ENCODE results near the gene WDR41. TPM values are rescaled to one million over a fixed set of nuclear protein-coding genes. Genes with fewer than 3 reads are reported as not detected.

Gene WDR41
- total RNA-seq, 1 experiment from 2014 or later: 43.6 TPM

DNA sequence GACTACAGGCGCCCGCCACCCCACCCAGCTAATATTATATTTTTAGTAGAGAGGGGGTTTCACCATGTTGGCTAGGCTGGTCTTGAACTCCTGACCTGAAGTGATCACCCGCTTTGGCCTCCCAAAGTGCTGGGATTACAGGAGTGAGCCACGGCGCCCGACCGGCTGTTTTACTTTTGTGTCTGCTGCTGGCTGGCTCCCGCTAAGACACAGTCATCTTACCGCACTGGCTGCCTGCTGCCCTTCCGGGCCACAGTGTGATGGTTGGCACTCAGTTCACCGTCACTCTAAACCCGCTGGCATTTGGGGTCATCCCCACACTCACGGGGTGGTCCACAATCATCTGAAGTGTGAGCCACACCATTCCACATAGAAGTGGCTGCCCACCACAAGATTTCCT lies 93.7 kb downstream of the WDR41 start:
- H3K27me3 ChIP-seq (ENCODE audit: insufficient read depth, low read length): no peaks in the 10 kb centered on the region
- WGBS (ENCODE audit: extremely low coverage, insufficient read length, low lambda C conversion rate): no CpG with 5 or more reads among the region's 13 CpGs
- TF ChIP-seq, protein P1, sequence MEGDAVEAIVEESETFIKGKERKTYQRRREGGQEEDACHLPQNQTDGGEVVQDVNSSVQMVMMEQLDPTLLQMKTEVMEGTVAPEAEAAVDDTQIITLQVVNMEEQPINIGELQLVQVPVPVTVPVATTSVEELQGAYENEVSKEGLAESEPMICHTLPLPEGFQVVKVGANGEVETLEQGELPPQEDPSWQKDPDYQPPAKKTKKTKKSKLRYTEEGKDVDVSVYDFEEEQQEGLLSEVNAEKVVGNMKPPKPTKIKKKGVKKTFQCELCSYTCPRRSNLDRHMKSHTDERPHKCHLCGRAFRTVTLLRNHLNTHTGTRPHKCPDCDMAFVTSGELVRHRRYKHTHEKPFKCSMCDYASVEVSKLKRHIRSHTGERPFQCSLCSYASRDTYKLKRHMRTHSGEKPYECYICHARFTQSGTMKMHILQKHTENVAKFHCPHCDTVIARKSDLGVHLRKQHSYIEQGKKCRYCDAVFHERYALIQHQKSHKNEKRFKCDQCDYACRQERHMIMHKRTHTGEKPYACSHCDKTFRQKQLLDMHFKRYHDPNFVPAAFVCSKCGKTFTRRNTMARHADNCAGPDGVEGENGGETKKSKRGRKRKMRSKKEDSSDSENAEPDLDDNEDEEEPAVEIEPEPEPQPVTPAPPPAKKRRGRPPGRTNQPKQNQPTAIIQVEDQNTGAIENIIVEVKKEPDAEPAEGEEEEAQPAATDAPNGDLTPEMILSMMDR (conservative IDR thresholded peaks at IDR 0.05): no peak
- H4K91ac ChIP-seq (ENCODE audit: insufficient read length, low read depth, low read length): no peak overlapping the region
- no peak overlapping the region for H2BK120ac ChIP-seq (ENCODE audit: low read depth, low read length, poor library complexity, severe bottlenecking)
- H3K9ac ChIP-seq (ENCODE audit: extremely low read depth, insufficient read length, low read length): no peak overlapping the region
- no peak overlapping the region for H2BK12ac ChIP-seq (ENCODE audit: insufficient read length, low read depth, low read length)
- H4K5ac ChIP-seq (ENCODE audit: insufficient read length, low read depth, low read length): no peak overlapping the region
- H3K79me2 ChIP-seq (ENCODE audit: insufficient read depth, low read length): no peaks in the 10 kb centered on the region
- H3K4ac ChIP-seq (ENCODE audit: low read depth, low read length): no peak overlapping the region
- Mint-ChIP-seq H3K9me3 (no peaks in the 10 kb centered on the region), H3K36me3 (ENCODE audit: insufficient read depth in 1 of 3, low read depth in 3 of 3) (no peaks in the 10 kb centered on the region), H3K4me1 (peaks cover 0 to 9% of the 10 kb centered on the region in 2 experiments; a peak in 3 of 4 replicates), H3K4me3 (no peak overlapping the region), H3K27me3 (ENCODE audit: low read depth) (no peaks in the 10 kb centered on the region), H3K27ac (no peak overlapping the region)
- no peak overlapping the region for H3K14ac ChIP-seq (ENCODE audit: insufficient read depth, low read length)
- no peak for DNase-seq
- H3K4me2 ChIP-seq (ENCODE audit: insufficient read depth, insufficient read length, low read length): no peak overlapping the region
- no peak overlapping the region for H2BK20ac ChIP-seq (ENCODE audit: low read depth, low read length, poor library complexity, severe bottlenecking)
- H3K9me3 ChIP-seq (ENCODE audit: control insufficient read depth, low read depth, low read length): no peaks in the 10 kb centered on the region
- no peaks in the 10 kb centered on the region for H3K79me1 ChIP-seq (ENCODE audit: insufficient read depth, low read depth, low read length, poor library complexity, severe bottlenecking)
- H3K56ac ChIP-seq (ENCODE audit: insufficient read length, low read depth, low read length): no peak overlapping the region
- H2AFZ ChIP-seq (ENCODE audit: low read length): no peak overlapping the region
- no peak overlapping the region for H3K23ac ChIP-seq (ENCODE audit: insufficient read length, low read depth, low read length)
- no peak overlapping the region for H2AK5ac ChIP-seq (ENCODE audit: insufficient read length, low read length)
- H2BK5ac ChIP-seq (ENCODE audit: insufficient read length, low read length): no peak overlapping the region
- no peak overlapping the region for H3K18ac ChIP-seq (ENCODE audit: insufficient read length, low read depth, low read length)
- no peak overlapping the region for H3K27ac ChIP-seq (ENCODE audit: insufficient read length, low read depth, low read length)
- H4K8ac ChIP-seq (replicated peaks; ENCODE audit: insufficient read length, low read depth, low read length): no peak overlapping the region
- H3T11ph ChIP-seq (ENCODE audit: low read length): no peak overlapping the region
- no peak overlapping the region for H2BK15ac ChIP-seq (ENCODE audit: low read depth, low read length)
- H4K20me1 ChIP-seq (ENCODE audit: control insufficient read depth, insufficient read depth, insufficient read length): no peaks in the 10 kb centered on the region
- H3K4me1 ChIP-seq (ENCODE audit: insufficient read depth, low read length): no peaks in the 10 kb centered on the region
- no peaks in the 10 kb centered on the region for H3K23me2 ChIP-seq (ENCODE audit: insufficient read length, low read depth, low read length, poor library complexity, severe bottlenecking)
